Ectodermal cell (in vitro differentiated cells): ENCODE measurements around the gene PEX16.

ENCODE experiments used
- H3K27ac ChIP-seq: 2 replicates; pipeline ENCODE4 v1.7.0; 2013; ENCODE audit warnings: mild to moderate bottlenecking, low read depth, low read length; ENCODE audit not compliant: insufficient read depth, poor library complexity, severe bottlenecking
- H3K27me3 ChIP-seq: 2 replicates; pipeline ENCODE4 v1.7.0; 2013; ENCODE audit warnings: mild to moderate bottlenecking, low read length; ENCODE audit not compliant: insufficient read depth, control insufficient read depth, poor library complexity, severe bottlenecking
- H3K36me3 ChIP-seq: one replicate; pipeline ENCODE4 v1.7.0; 2013; ENCODE audit warnings: low read length; ENCODE audit not compliant: control insufficient read depth, insufficient read depth
- H3K4me1 ChIP-seq: one replicate; pipeline ENCODE4 v1.7.0; 2013; ENCODE audit warnings: low read length; ENCODE audit not compliant: control insufficient read depth, insufficient read depth
- H3K4me3 ChIP-seq: 2 replicates; pipeline ENCODE4 v1.7.0; 2013; ENCODE audit warnings: low read depth, low read length, control low read depth; ENCODE audit not compliant: insufficient read depth
- H3K9me3 ChIP-seq: 2 replicates; pipeline ENCODE4 v1.7.0; 2013; ENCODE audit warnings: mild to moderate bottlenecking, low read length, moderate library complexity; ENCODE audit not compliant: control insufficient read depth
- WGBS, 2 experiments: methylation state at CpG; one replicate each; pipeline ENCODE4 v1.1.7; 2013; ENCODE audit warnings: missing lambda C conversion rate in 2 of 2; 5-methylcytosine and 5-hydroxymethylcytosine counted together

Gene PEX16

GRCh38 chr11:45931739-45932138 lies 14.1 kb upstream of the PEX16 start:
- Histone ChIP-seq H3K9me3 (no peaks in the 10 kb centered on the region), H3K27me3 (no peaks in the 10 kb centered on the region), H3K4me1 (no peaks in the 10 kb centered on the region), H3K36me3 (peaks cover 31% of the 10 kb centered on the region), H3K27ac (no peak overlapping the region), H3K4me3 (no peak overlapping the region)
- 96% methylated on average over 10 of the region's 10 CpGs for WGBS, 2 experiments

DNA sequence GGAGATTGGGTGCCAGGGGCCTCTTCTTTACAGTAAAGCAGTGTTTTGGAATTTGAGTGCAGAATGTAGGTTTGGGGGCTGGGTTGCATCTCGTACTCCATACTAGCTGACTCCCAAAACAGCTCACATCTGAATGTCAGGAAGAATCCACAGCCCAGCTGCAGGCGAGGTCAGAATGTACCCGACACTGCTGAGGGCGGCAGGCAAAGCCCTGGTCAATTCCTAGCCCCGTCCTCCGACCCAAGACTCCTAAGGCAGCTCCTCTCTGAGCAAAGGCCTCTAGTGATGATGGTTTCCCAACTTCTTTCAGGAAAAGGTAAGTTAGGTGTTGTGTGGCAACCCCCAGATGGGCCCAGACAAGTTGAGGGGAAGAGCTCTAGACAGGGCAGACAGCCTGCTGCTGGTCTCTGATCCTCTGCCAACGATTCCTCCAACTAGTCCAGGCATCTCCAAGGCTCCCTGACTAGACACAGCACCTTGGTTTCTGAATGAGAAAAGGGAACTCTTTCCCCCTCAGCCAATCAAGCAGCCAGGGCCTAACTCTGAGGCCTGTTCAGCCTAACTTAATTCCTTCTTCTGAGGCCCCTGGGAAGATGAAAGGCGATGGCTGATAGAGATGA lies 13.4 kb upstream of the PEX16 start:
- H3K4me3 ChIP-seq, result no peak overlapping the region
- H3K36me3 ChIP-seq, result peaks cover 27% of the 10 kb centered on the region
- no peaks in the 10 kb centered on the region for H3K27me3 ChIP-seq
- H3K27ac ChIP-seq, result no peak overlapping the region
- H3K9me3 ChIP-seq, result no peaks in the 10 kb centered on the region
- WGBS, 2 experiments, result 92% methylated on average over 8 of the region's 8 CpGs
- H3K4me1 ChIP-seq, result no peaks in the 10 kb centered on the region

GRCh38 chr11:45930031-45930794 lies 12.5 kb upstream of the PEX16 start:
- H3K27me3 ChIP-seq, result no peaks in the 10 kb centered on the region
- WGBS, 2 experiments, result 95% methylated on average over 14 of the region's 14 CpGs
- peaks cover 20% of the 10 kb centered on the region for H3K36me3 ChIP-seq
- no peaks in the 10 kb centered on the region for H3K4me1 ChIP-seq
- H3K9me3 ChIP-seq, result no peaks in the 10 kb centered on the region
- H3K27ac ChIP-seq, result no peak overlapping the region
- no peak overlapping the region for H3K4me3 ChIP-seq

DNA sequence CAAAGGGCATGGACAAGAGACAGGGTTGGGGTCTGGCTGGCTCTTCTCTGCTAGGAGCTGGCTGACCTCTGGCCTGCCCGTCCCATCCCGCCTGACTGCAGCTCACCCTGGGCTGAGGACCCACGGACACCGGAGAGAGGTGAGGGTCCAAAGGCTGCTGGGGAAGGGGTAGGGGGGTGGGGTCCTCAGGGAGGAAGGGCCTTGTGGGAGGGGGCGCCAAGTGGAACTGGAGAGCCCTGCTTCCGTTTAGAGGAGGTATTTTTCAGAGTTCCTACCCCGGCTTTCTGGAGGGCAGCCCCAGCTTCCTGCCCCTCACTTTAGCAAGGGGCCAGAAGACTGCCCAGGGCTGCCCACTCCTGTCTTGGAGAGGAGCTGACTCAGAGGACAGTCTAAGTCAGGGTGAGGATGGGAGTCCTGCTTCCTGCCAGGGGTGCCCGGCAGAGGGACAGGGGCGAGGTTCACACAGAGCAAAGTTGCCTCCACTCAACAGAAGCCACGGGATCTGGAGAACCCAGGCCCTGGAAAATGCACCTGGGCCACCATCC lies 11.9 kb upstream of the PEX16 start:
- H3K27ac ChIP-seq, result no peak overlapping the region
- no peaks in the 10 kb centered on the region for H3K4me1 ChIP-seq
- no peaks in the 10 kb centered on the region for H3K27me3 ChIP-seq
- WGBS, 2 experiments, result 90% methylated on average over 10 of the region's 10 CpGs
- no peaks in the 10 kb centered on the region for H3K9me3 ChIP-seq
- no peak overlapping the region for H3K4me3 ChIP-seq
- peaks cover 14% of the 10 kb centered on the region for H3K36me3 ChIP-seq

DNA sequence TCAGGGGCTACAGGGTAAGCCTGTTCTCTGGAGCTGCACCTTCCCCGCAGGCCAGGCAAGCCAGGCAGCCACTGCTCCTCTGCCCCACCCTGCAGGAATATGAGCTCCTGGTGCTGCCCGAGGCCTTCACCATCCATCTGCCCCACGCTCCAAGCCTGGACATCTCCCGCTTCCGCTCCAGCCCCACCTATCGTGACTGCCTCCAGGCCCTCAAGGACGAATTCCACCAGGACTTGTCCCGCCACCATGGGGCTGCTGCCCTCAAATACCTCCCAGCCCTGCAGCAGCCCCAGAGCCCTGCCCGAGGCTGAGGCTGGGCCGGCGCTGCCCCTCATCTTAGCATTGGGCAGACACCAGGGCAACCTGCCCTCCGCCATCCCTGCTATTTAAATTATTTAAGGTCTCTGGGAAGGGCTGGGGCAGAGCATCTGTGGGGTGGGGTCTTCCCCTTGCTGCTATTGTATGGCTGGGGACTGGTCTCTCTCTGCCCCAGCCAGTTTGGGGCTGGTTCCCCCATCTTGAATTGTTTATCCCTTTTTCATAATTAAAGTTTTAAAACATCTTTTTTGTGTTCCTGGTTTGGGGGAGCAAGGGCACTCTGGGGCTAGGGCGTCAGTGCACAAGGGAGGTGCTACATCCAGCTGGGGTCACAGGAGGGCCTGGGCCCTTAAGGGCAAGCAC lies 11.0 kb upstream of the PEX16 start:
- Histone ChIP-seq H3K27ac (no peak overlapping the region), H3K4me3 (no peak overlapping the region), H3K36me3 (peaks cover 6% of the 10 kb centered on the region), H3K27me3 (peaks cover 7% of the 10 kb centered on the region), H3K9me3 (no peaks in the 10 kb centered on the region), H3K4me1 (no peaks in the 10 kb centered on the region)
- WGBS, 2 experiments, result 94% methylated on average over 13 of the region's 13 CpGs

DNA sequence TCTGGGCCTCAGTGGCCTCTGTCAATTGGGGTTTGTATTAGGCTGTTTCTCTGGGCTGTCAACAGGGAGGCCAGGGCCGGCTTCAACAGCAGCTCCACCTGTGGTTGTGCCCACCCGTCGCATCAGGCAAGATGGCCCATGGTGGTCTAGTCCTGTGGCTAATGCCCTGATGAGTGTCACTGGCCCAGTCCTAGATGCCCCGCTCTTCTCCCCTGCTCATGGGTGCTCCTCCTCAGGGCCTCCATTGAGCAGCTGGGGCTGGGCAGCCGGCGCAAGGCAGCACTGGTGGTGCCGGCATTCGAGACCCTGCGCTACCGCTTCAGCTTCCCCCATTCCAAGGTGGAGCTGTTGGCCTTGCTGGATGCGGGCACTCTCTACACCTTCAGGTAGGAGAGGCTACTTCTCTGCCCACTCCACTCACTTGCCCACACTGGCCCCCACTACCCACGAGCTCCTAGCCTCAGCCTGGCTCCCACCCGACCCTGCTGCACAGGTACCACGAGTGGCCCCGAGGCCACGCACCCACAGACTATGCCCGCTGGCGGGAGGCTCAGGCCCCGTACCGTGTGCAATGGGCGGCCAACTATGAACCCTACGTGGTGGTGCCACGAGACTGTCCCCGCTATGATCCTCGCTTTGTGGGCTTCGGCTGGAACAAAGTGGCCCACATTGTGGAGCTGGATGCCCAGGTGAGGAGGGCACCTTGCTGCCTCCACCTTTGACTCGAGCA lies 10.2 kb upstream of the PEX16 start:
- Histone ChIP-seq H3K27me3 (peaks cover 15% of the 10 kb centered on the region), H3K27ac (no peak overlapping the region), H3K4me1 (no peaks in the 10 kb centered on the region), H3K36me3 (no peaks in the 10 kb centered on the region), H3K4me3 (no peak overlapping the region), H3K9me3 (no peaks in the 10 kb centered on the region)
- 92 to 93% methylated on average over 27 of the region's 27 CpGs for WGBS, 2 experiments

- Histone ChIP-seq H3K9me3 (no peaks in the 10 kb centered on the region), H3K4me3 (no peak overlapping the region), H3K27ac (no peak overlapping the region), H3K36me3 (no peaks in the 10 kb centered on the region), H3K4me1 (no peaks in the 10 kb centered on the region), H3K27me3 (peaks cover 21% of the 10 kb centered on the region)
- 90 to 93% methylated on average over 15 of the region's 15 CpGs for WGBS, 2 experiments
These were observed 9.6 kb upstream of the PEX16 start for GRCh38 chr11:45927332-45927683.

- no peak overlapping the region for H3K4me3 ChIP-seq
- H3K36me3 ChIP-seq, result no peaks in the 10 kb centered on the region
- H3K9me3 ChIP-seq, result no peaks in the 10 kb centered on the region
- 94 to 95% methylated on average over 12 of the region's 12 CpGs for WGBS, 2 experiments
- peaks cover 4% of the 10 kb centered on the region for H3K4me1 ChIP-seq
- H3K27me3 ChIP-seq, result peaks cover 26% of the 10 kb centered on the region
- no peak overlapping the region for H3K27ac ChIP-seq
These were observed 9.1 kb upstream of the PEX16 start for GRCh38 chr11:45926536-45927331.

DNA sequence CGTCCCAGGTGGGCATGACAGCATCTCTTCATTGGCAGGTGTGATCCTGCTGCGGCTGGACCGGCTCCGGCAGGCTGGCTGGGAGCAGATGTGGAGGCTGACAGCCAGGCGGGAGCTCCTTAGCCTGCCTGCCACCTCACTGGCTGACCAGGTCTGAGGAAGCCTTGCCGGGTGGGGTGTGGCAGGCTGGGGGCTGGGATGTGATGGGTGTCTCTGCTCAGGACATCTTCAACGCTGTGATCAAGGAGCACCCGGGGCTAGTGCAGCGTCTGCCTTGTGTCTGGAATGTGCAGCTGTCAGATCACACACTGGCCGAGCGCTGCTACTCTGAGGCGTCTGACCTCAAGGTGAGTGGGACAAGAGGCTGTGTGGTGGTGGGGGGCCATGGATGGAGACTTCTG lies 8.3 kb upstream of the PEX16 start:
- no peak overlapping the region for H3K4me3 ChIP-seq
- no peaks in the 10 kb centered on the region for H3K9me3 ChIP-seq
- no peak overlapping the region for H3K27ac ChIP-seq
- peaks cover 34% of the 10 kb centered on the region for H3K27me3 ChIP-seq
- no peaks in the 10 kb centered on the region for H3K36me3 ChIP-seq
- H3K4me1 ChIP-seq, result peaks cover 12% of the 10 kb centered on the region
- 93 to 94% methylated on average over 12 of the region's 12 CpGs for WGBS, 2 experiments
